CD4-positive, alpha-beta T cell treated with Interleukin-4 for 1 hour (primary cell): Measurements from ENCODE around the gene FGD5.

Experiments used
- DNase-seq, 2 donors: peaks; one replicate each; pipeline ENCODE4 v3.0.0-alpha.2; 2020 to 2022

The FGD5 gene

GRCh38 chr3:14832975-14833722 lies 14.4 kb downstream of the FGD5 start:
- DNase-seq: no peak

DNA sequence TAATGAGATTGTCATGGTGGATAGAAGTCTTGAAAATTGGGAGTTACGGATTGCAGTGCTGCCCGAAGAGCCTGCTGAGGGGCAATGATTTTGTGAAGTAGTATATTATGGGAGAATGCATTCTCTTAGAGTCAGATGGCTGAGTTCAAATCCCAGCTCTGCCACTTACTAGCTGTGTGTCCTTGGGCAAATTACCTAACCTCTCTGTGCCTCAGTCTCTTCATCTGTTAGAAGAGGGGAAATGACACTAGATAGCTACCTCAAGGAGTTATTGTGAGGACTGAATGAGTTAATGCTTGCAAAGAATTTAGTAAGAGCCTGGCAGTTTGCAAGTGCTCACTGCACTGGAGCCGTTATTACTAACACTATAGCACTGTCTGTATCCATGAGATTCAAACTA lies 15.4 kb downstream of the FGD5 start:
- no peak for DNase-seq

GRCh38 chr3:14834807-14835466 lies 16.2 kb downstream of the FGD5 start:
- no peak for DNase-seq

DNA sequence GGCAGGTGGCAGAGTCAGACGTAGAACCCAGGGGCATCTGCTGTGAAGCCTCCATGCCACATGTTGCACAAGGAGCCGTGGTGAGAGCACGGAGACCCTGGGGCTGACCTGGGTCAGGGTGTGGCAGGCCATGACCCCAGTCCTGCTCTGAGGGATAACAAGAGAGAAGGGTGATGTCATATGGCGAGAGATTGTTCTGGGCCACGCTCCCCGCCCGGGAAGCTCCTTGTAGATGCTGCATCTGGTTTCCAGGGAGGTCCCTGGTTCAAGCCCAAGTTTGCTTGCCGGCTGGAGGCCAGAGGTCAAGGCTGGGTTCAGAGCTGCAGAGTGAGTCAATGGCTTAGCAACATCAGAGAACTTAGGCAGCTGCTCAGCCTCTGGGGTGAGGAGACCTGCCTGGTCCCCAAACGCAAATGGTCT lies 17.3 kb downstream of the FGD5 start:
- no peak for DNase-seq

- DNase-seq: no peak
These were observed 18.6 kb downstream of the FGD5 start for GRCh38 chr3:14837186-14837877.

DNA sequence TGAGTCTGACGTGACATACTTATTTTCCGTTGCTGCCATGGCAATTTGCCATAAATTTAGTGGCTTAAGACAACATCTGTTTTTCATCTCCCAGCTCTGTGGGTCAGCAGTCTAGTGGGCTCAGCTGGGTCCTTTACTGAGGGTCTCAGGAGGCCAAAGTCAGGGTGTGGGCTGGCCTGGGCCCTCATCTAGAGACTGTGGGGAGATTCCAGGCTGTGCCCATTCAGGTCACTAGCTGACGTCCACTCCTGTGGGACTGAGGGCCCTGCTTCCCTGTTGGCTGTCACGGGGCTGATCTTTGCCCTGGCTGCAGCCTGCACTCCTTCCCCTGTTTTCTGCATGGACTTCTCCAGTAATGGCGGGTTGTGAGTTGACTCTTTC lies 19.1 kb downstream of the FGD5 start:
- no peak for DNase-seq

DNA sequence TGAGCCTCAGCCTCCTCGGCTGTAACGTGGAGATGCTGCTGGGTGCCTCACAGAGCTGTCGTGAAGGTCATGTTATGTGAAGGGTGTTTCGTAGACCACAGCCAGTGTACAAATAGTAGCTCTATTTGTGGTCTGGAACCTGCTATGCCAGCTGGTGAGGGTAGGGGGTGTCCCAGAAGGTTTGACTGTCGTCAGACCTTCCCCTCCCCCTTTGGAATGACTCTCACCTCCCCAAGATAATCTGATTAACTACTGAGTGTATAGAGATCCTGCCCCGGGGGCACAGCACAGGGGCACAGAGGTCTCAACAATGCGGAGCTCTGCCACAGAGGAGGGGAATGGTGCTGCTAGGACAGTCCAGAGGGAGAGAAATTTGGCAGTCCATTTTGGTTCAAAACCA lies 20.5 kb downstream of the FGD5 start:
- no peak for DNase-seq

DNA sequence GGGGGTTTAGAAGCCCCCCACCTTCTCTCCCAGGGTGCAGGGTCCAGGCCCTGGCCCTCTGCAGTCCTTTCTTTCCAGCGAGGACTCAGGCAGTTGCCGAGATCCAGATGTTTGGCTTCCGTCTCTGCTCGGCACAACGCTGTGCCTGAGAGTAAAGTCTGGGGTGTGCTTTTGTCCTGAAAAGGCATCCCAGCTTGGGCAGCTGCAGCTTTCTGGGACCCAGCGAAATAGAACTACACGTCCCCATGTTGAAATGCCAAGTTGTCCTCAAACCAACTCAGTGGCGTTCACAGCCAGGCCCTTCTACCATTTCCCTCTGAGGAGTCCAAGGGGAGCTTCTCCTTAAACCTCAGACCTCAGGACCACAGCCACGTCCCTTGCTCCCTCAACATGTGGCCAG lies 23.1 kb downstream of the FGD5 start:
- DNase-seq: no peak

DNA sequence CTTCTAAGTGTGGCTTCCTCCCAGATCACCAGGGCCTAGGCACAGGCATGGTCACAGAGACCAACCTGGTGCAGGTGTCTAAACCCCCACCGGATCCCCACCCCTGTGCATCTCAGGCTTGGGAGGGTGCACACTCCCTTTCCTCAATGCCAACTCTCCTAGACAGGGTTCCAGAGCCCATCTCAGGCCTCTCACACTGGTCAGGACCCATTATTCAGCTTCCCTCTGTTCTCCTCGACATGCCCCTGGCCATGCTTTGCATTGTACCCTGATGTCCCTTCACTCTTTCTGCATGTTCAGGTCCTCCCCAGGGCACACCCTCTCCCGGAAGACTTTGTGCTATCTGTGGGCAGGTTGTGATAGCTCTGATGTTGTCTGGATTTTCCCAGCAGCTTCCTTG lies 23.5 kb downstream of the FGD5 start:
- DNase-seq: no peak

- DNase-seq: no peak
These were observed 24.6 kb downstream of the FGD5 start for GRCh38 chr3:14843321-14843720.

DNA sequence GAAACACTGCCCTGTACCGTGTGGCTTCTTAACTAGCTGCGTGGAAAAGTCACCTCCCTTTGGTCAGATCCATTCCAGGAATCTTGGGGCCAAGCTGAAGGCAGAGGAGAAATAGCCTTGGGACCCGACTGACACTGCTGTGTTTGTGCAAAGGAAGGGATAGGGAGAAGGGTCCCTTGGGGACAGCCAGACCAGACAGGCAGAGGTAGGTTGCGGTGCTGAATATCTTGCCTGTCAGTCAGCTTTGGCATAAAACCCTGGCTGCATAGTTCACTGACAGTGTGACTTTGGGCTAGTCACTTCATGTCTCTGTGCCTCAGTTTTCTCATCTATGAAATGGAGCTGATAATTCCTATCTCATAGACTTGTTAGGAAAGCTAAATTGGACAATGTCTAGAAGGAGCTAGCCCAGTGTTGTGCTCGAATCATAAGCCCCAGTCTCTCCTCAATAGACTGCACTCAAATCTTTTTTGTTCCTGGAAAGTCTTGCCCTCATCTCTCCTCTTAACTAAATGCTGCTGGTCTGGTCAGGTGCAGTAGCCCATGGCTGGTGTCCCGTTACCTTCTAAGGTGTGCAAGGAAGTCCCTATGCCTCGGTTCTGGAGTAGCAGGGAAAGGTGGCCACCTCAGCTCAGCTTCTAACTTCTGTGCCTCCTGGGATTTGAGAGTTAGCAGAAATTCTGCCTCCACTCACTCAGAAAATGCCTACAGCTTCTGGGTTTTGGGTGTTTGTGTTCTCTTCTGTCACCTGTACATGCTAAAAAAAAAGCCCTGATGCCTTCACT lies 25.8 kb downstream of the FGD5 start:
- DNase-seq: no peak

DNA sequence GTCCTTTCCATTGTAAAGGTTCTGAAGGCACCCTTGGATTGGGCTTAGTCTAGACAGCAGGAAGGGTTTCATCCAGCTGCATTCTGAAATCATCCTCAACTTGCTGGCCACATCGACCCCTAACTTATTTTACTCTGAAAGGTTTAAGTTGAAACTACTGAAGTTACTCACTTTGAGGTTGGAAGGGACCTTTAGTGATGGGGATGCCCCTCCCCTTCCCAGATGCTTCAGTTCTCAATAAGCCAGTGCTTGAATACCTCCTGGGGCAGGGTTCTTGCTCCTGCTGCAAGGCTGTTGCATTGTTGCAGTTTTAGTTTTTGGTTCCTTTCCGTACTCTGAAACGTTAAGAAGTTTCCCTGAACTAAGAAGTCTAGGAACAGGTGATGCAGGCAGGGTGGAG lies 26.4 kb downstream of the FGD5 start:
- DNase-seq: no peak

GRCh38 chr3:14845826-14846225 lies 27.1 kb downstream of the FGD5 start:
- no peak for DNase-seq

DNA sequence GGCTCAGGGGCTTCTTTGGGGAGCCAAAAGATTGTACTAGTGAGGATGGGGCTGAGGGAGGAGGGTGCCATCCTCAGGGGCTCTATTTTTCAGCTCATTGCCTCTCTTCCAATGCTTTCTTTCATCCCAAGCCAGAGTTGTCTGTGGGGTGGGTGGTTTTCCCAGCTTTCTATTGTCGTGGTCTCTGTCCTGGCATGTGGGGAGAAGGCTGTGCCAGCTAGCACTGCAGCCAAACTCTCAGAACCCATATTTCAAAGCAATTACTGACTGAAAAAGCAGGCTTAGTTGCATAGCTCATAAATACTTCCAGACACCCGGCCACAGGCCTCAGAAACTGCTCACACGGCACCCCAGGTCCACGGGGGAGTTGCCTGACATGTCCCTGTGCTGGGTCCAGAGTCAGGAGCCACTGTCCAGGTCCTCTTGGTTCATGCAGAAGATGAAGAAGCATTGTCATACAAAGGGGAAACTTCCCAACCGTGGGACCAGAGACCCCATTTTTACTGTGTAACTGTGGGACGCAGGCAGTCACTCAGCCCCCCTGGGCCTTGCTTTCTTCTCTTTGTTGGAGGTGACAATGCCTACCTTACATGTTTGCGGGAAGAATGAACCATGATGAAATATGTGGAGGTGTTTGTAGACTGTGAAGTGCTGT lies 27.6 kb downstream of the FGD5 start:
- no peak for DNase-seq

DNA sequence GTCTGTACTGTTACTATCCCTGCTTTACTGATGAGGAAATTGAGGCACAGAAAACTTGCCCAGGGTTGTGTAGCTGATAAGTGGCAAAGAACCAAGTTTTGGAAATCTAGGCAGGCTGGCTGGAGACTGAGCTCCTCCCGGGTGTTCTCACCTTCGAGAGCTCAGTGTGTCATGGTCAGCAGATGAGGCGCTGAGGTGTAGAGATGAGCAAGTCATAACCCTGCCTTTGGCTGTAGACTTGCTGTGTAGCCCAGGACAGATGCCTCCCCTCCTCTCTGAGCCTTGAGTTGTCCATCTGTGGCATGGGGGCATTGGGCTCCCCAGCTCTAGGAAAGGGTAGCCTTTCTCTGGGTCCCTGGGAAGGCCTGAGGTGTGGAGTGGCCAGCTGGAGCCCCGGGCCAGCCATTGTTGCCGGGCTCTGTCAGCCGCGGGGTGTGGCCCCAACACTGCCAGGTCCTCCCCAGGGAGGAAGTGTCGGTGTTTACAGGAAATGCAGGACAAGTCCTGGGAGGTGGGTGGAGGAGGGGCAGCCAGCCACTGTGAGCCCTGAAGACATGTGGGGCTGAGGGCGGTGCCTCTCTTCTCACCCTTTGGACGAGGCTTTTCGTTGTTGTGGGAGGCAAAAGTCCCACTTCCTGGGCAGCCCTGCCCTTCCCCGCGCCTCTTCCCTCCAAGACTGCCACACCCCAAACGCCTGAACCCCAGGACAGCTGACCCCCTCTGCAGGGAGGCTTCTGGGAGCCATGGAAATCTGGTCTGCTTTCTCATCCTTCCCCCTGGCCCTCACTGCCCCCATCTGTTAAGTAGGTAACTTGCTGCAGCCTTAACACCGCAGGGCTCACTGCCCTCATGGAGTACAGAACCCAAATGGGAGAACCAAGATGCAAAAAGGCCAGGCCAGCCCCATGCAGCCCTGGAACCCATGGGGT lies 29.1 kb downstream of the FGD5 start:
- DNase-seq: no peak

GRCh38 chr3:14848906-14849305 lies 30.1 kb downstream of the FGD5 start:
- no peak for DNase-seq

GRCh38 chr3:14849638-14850230 lies 31.0 kb downstream of the FGD5 start:
- no peak for DNase-seq

DNA sequence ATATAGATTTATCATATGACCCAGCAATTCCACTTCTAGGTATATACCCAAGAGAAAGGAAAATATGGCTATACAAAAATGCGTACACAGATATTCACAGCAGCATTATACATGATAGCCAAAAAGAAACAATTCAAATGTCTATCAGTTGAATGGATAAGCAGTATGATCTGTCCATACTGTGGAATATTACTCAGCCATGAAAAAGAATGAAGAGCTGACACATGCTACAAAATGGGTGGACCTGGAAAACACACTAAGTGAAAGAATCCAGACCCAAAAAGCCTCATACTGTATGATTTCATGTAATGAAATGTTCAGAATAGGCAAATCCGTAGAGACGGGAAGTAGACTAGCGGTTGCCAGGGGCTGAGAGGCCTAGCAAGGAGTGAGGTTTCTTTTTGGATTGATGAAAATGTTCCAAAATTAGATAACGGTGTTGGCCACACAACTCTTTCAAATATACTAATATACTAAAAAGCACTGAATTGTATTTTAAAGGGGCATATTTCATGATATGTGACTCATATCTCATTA lies 33.4 kb downstream of the FGD5 start:
- no peak for DNase-seq

GRCh38 chr3:14852717-14853116 lies 34.0 kb downstream of the FGD5 start:
- no peak for DNase-seq

DNA sequence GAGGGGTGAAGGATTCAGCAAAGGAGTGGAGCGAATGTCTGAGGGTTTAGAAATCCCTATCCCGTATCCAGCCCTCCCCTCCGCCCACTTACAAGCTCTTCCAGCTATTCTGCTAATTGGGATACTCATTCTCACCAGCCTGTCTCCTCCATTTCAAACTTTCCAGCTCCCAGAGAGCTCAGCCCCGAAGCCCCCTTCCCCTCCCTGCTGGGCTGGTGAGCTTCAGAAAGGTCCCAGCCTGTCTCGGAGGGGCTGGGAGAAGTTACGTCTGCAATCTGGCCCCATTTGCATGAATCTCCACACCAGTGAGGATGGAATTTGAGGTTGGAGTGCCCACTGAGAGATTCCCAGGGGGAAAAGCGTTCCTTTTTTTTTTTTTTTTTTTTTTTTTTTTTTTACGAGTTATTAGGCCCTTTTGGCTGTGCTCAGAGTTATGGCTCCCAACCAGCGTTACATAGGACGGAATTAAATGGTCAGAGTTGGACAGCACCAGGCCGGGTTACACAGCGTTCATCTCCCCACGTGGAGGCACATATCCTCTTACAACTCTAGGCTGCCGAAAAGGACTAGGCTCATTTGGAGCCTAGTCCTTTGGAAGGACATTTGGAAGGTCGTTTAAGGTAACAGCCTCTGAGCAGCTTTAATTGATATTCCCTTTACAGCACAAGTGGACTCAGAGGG lies 34.6 kb downstream of the FGD5 start:
- DNase-seq: no peak
